Measurements from ENCODE around the gene MRPL50. TPM values are rescaled to one million over a fixed set of nuclear protein-coding genes. Genes with fewer than 3 reads are reported as not detected.

MRPL50 gene
- total RNA-seq, 1 donor from 2014 or later, result 16.6 TPM

- Mint-ChIP-seq H3K27me3 (ENCODE audit: insufficient read depth) (no peaks in the 10 kb centered on the region), H3K9me3 (no peaks in the 10 kb centered on the region), H3K4me1 (ENCODE audit: low read depth) (no peaks in the 10 kb centered on the region), H3K36me3 (ENCODE audit: low read depth) (no peaks in the 10 kb centered on the region), H3K4me3 (no peak overlapping the region), H3K27ac (no peak overlapping the region)
- intact Hi-C loops (cut with micrococcal nuclease), result no loop called here
- no peak for DNase-seq (ENCODE audit: low spot score)
These were observed 33.2 kb downstream of the MRPL50 start for GRCh38 chr9:101365181-101365580.

- no peaks in the 10 kb centered on the region for H3K4me1 Mint-ChIP-seq (ENCODE audit: low read depth)
- no peaks in the 10 kb centered on the region for H3K9me3 Mint-ChIP-seq
- no peak for DNase-seq (ENCODE audit: low spot score)
- no peaks in the 10 kb centered on the region for H3K36me3 Mint-ChIP-seq (ENCODE audit: low read depth)
- intact Hi-C loops (cut with micrococcal nuclease), result no loop called here
- no peak overlapping the region for H3K4me3 Mint-ChIP-seq
- H3K27me3 Mint-ChIP-seq (ENCODE audit: insufficient read depth), result no peaks in the 10 kb centered on the region
- no peak overlapping the region for H3K27ac Mint-ChIP-seq
These were observed 36.0 kb downstream of the MRPL50 start for GRCh38 chr9:101362450-101362849.

- no peak overlapping the region for H3K4me3 Mint-ChIP-seq
- no peaks in the 10 kb centered on the region for H3K27me3 Mint-ChIP-seq (ENCODE audit: insufficient read depth)
- H3K36me3 Mint-ChIP-seq (ENCODE audit: low read depth), result no peaks in the 10 kb centered on the region
- no peak for DNase-seq (ENCODE audit: low spot score)
- H3K27ac Mint-ChIP-seq, result no peak overlapping the region
- H3K4me1 Mint-ChIP-seq (ENCODE audit: low read depth), result no peaks in the 10 kb centered on the region
- H3K9me3 Mint-ChIP-seq, result no peaks in the 10 kb centered on the region
- intact Hi-C loops (cut with micrococcal nuclease), result no loop called here
These were observed 37.8 kb downstream of the MRPL50 start for GRCh38 chr9:101360647-101361046.

GRCh38 chr9:101359679-101360078 is 38.7 kb downstream of the MRPL50 start:
- no peaks in the 10 kb centered on the region for H3K27me3 Mint-ChIP-seq (ENCODE audit: insufficient read depth)
- DNase-seq (ENCODE audit: low spot score), result no peak
- H3K27ac Mint-ChIP-seq, result no peak overlapping the region
- H3K9me3 Mint-ChIP-seq, result no peaks in the 10 kb centered on the region
- H3K36me3 Mint-ChIP-seq (ENCODE audit: low read depth), result no peaks in the 10 kb centered on the region
- intact Hi-C loops (cut with micrococcal nuclease), result no loop called here
- no peak overlapping the region for H3K4me3 Mint-ChIP-seq
- no peaks in the 10 kb centered on the region for H3K4me1 Mint-ChIP-seq (ENCODE audit: low read depth)

- no peaks in the 10 kb centered on the region for H3K27me3 Mint-ChIP-seq (ENCODE audit: insufficient read depth)
- H3K4me3 Mint-ChIP-seq, result no peak overlapping the region
- DNase-seq (ENCODE audit: low spot score), result no peak
- H3K9me3 Mint-ChIP-seq, result no peaks in the 10 kb centered on the region
- intact Hi-C loops (cut with micrococcal nuclease), result no loop called here
- H3K36me3 Mint-ChIP-seq (ENCODE audit: low read depth), result no peaks in the 10 kb centered on the region
- H3K4me1 Mint-ChIP-seq (ENCODE audit: low read depth), result no peaks in the 10 kb centered on the region
- H3K27ac Mint-ChIP-seq, result no peak overlapping the region
These were observed 41.8 kb downstream of the MRPL50 start for GRCh38 chr9:101356619-101357018.

GRCh38 chr9:101354765-101355708 is 43.4 kb downstream of the MRPL50 start:
- Mint-ChIP-seq H3K36me3 (ENCODE audit: low read depth) (no peaks in the 10 kb centered on the region), H3K4me1 (ENCODE audit: low read depth) (no peaks in the 10 kb centered on the region), H3K9me3 (no peaks in the 10 kb centered on the region), H3K4me3 (no peak overlapping the region), H3K27ac (no peak overlapping the region), H3K27me3 (ENCODE audit: insufficient read depth) (no peaks in the 10 kb centered on the region)
- DNase-seq (ENCODE audit: low spot score), result no peak
- intact Hi-C loops (cut with micrococcal nuclease), result no loop called here

- no peak overlapping the region for H3K27ac Mint-ChIP-seq
- no peaks in the 10 kb centered on the region for H3K4me1 Mint-ChIP-seq (ENCODE audit: low read depth)
- H3K9me3 Mint-ChIP-seq, result no peaks in the 10 kb centered on the region
- no peaks in the 10 kb centered on the region for H3K36me3 Mint-ChIP-seq (ENCODE audit: low read depth)
- no peak for DNase-seq (ENCODE audit: low spot score)
- H3K27me3 Mint-ChIP-seq (ENCODE audit: insufficient read depth), result peaks cover under 1% of the 10 kb centered on the region
- intact Hi-C loops (cut with micrococcal nuclease), result no loop called here
- no peak overlapping the region for H3K4me3 Mint-ChIP-seq
These were observed 44.2 kb downstream of the MRPL50 start for GRCh38 chr9:101354143-101354764.

GRCh38 chr9:101353683-101354082 is 44.7 kb downstream of the MRPL50 start:
- H3K9me3 Mint-ChIP-seq, result no peaks in the 10 kb centered on the region
- H3K27me3 Mint-ChIP-seq (ENCODE audit: insufficient read depth), result peaks cover 6% of the 10 kb centered on the region
- no peaks in the 10 kb centered on the region for H3K36me3 Mint-ChIP-seq (ENCODE audit: low read depth)
- DNase-seq (ENCODE audit: low spot score), result no peak
- H3K27ac Mint-ChIP-seq, result no peak overlapping the region
- no peak overlapping the region for H3K4me3 Mint-ChIP-seq
- intact Hi-C loops (cut with micrococcal nuclease), result no loop called here
- H3K4me1 Mint-ChIP-seq (ENCODE audit: low read depth), result no peaks in the 10 kb centered on the region

GRCh38 chr9:101352892-101353463 is 45.4 kb downstream of the MRPL50 start:
- no peaks in the 10 kb centered on the region for H3K36me3 Mint-ChIP-seq (ENCODE audit: low read depth)
- H3K27me3 Mint-ChIP-seq (ENCODE audit: insufficient read depth), result peaks cover 7% of the 10 kb centered on the region
- no peak for DNase-seq (ENCODE audit: low spot score)
- H3K4me3 Mint-ChIP-seq, result no peak overlapping the region
- H3K4me1 Mint-ChIP-seq (ENCODE audit: low read depth), result no peaks in the 10 kb centered on the region
- no peaks in the 10 kb centered on the region for H3K9me3 Mint-ChIP-seq
- no peak overlapping the region for H3K27ac Mint-ChIP-seq
- intact Hi-C loops (cut with micrococcal nuclease), result no loop called here

GRCh38 chr9:101350285-101350684 is 48.1 kb downstream of the MRPL50 start:
- Mint-ChIP-seq H3K9me3 (no peaks in the 10 kb centered on the region), H3K4me3 (no peak overlapping the region), H3K4me1 (ENCODE audit: low read depth) (no peaks in the 10 kb centered on the region), H3K27me3 (ENCODE audit: insufficient read depth) (peaks cover 11% of the 10 kb centered on the region), H3K36me3 (ENCODE audit: low read depth) (no peaks in the 10 kb centered on the region), H3K27ac (no peak overlapping the region)
- intact Hi-C loops (cut with micrococcal nuclease), result no loop called here
- no peak for DNase-seq (ENCODE audit: low spot score)

GRCh38 chr9:101342595-101342994 is 55.8 kb downstream of the MRPL50 start:
- Mint-ChIP-seq H3K36me3 (ENCODE audit: low read depth) (no peaks in the 10 kb centered on the region), H3K27ac (no peak overlapping the region), H3K4me1 (ENCODE audit: low read depth) (no peaks in the 10 kb centered on the region), H3K9me3 (no peaks in the 10 kb centered on the region), H3K27me3 (ENCODE audit: insufficient read depth) (peaks cover 5% of the 10 kb centered on the region), H3K4me3 (no peak overlapping the region)
- DNase-seq (ENCODE audit: low spot score), result no peak
- intact Hi-C loops (cut with micrococcal nuclease), result no loop called here

- H3K4me3 Mint-ChIP-seq, result no peak overlapping the region
These were observed 56.5 kb downstream of the MRPL50 start for GRCh38 chr9:101341958-101342357.

More at GRCh38 chr9:101341958-101342357, 56.5 kb downstream of the MRPL50 start:
- DNase-seq (ENCODE audit: low spot score), result no peak
- peaks cover 4% of the 10 kb centered on the region for H3K27me3 Mint-ChIP-seq (ENCODE audit: insufficient read depth)
- H3K9me3 Mint-ChIP-seq, result no peaks in the 10 kb centered on the region
- intact Hi-C loops (cut with micrococcal nuclease), result no loop called here
- H3K27ac Mint-ChIP-seq, result no peak overlapping the region
- H3K4me1 Mint-ChIP-seq (ENCODE audit: low read depth), result no peaks in the 10 kb centered on the region
- no peaks in the 10 kb centered on the region for H3K36me3 Mint-ChIP-seq (ENCODE audit: low read depth)
